Caco-2 (cell line): ENCODE data around the gene ATIC. TPM values are rescaled to one million over a fixed set of nuclear protein-coding genes. Genes with fewer than 3 reads are reported as not detected.

Source experiments
- BruUV-seq: library from RNA; stranded (reverse); fragments of 400-500 nt; replicated peaks from 2 replicates; lab custom pipeline; 2021; lab: Mats Ljungman, UMichigan
- CTCF ChIA-PET: fragments of 300-600 bp; sonication (Branson Sonifier 250); formaldehyde crosslinking; loops from one replicate; lab custom pipeline; 2022; ENCODE audit warnings: antibody characterized with exemption; lab: Charles Lee
- POLR2A ChIA-PET: fragments of 300-600 bp; sonication (Branson Sonifier 250); formaldehyde crosslinking; loops from one replicate; lab custom pipeline; 2022; ENCODE audit warnings: antibody characterized with exemption; lab: Charles Lee
- DNase-seq, 2 experiments: peaks; one replicate each; pipeline versions ENCODE4 v3.0.0 to v3.0.0-alpha.2; 2020 to 2022
- H3K27me3 ChIP-seq: replicated peaks from 2 replicates; pipeline ENCODE4 v1.6.0; 2011; ENCODE audit warnings: low read length; ENCODE audit not compliant: control insufficient read depth, insufficient read depth
- H3K36me3 ChIP-seq: 2 replicates; pipeline ENCODE4 v1.5.1; 2011; ENCODE audit warnings: low read length; ENCODE audit not compliant: control insufficient read depth, insufficient read depth
- H3K4me1 ChIP-seq: fragments of 250-450 bp; sonication (Bioruptor Pico); 2 replicates; pipeline ENCODE4 v1.5.1; 2020; ENCODE audit warnings: mild to moderate bottlenecking
- H3K4me3 ChIP-seq: 2 replicates; pipeline ENCODE4 v1.5.1; 2011; ENCODE audit warnings: low read depth, mild to moderate bottlenecking, control low read depth, low read length
- H3K9me3 ChIP-seq: fragments of 250-450 bp; sonication (Bioruptor Pico); 2 replicates; pipeline ENCODE4 v1.5.1; 2020; ENCODE audit warnings: mild to moderate bottlenecking, moderate library complexity
- H3K27ac Mint-ChIP-seq: one replicate; pipeline ENCODE4 v1.8.0; 2022; ENCODE audit warnings: mixed read lengths; ENCODE audit not compliant: unreplicated experiment
- H3K27me3 Mint-ChIP-seq: one replicate; pipeline ENCODE4 v1.8.0; 2022; ENCODE audit warnings: mixed read lengths; ENCODE audit not compliant: insufficient read depth, unreplicated experiment
- H3K36me3 Mint-ChIP-seq: one replicate; pipeline ENCODE4 v1.8.0; 2022; ENCODE audit warnings: mild to moderate bottlenecking, mixed read lengths; ENCODE audit not compliant: insufficient read depth, unreplicated experiment
- H3K4me1 Mint-ChIP-seq: one replicate; pipeline ENCODE4 v1.8.0; 2022; ENCODE audit warnings: low read depth, mixed read lengths; ENCODE audit not compliant: unreplicated experiment
- H3K4me3 Mint-ChIP-seq: one replicate; pipeline ENCODE4 v1.8.0; 2022; ENCODE audit warnings: mild to moderate bottlenecking, moderate library complexity, mixed read lengths; ENCODE audit not compliant: unreplicated experiment
- H3K9me3 Mint-ChIP-seq: one replicate; pipeline ENCODE4 v1.8.0; 2022; ENCODE audit warnings: mixed read lengths; ENCODE audit not compliant: unreplicated experiment
- intact Hi-C: fragments of 100-400 bp; cut with micrococcal nuclease; formaldehyde crosslinking; loops from one replicate; pipeline ENCODE4 v1.10.0; 2022; ENCODE audit not compliant: unreplicated experiment
- total RNA-seq: library from RNA; stranded (reverse); gene quantifications from 2 replicates; pipeline ENCODE4 v1.2.3, GENCODE V29; 2022
- TF ChIP-seq, protein P1 (sequence below), 2 experiments: fragments of 200-600 bp in 1 of 2; IDR thresholded peaks; 1 replicate in 1 of 2; 2 replicates in 1 of 2; pipeline versions ENCODE4 v1.5.1 to v1.8.0; 2011 to 2022; ENCODE audit warnings: antibody characterized with exemption in 1 of 2, control low read depth in 1 of 2, inconsistent platforms in 1 of 2, low read depth in 1 of 2, low read length in 1 of 2, mild to moderate bottlenecking in 1 of 2, moderate library complexity in 1 of 2; ENCODE audit not compliant: insufficient read depth in 1 of 2, severe bottlenecking in 1 of 2, unreplicated experiment in 1 of 2

Gene ATIC
- total RNA-seq, 1 experiment from 2014 or later, result 318 TPM

DNA sequence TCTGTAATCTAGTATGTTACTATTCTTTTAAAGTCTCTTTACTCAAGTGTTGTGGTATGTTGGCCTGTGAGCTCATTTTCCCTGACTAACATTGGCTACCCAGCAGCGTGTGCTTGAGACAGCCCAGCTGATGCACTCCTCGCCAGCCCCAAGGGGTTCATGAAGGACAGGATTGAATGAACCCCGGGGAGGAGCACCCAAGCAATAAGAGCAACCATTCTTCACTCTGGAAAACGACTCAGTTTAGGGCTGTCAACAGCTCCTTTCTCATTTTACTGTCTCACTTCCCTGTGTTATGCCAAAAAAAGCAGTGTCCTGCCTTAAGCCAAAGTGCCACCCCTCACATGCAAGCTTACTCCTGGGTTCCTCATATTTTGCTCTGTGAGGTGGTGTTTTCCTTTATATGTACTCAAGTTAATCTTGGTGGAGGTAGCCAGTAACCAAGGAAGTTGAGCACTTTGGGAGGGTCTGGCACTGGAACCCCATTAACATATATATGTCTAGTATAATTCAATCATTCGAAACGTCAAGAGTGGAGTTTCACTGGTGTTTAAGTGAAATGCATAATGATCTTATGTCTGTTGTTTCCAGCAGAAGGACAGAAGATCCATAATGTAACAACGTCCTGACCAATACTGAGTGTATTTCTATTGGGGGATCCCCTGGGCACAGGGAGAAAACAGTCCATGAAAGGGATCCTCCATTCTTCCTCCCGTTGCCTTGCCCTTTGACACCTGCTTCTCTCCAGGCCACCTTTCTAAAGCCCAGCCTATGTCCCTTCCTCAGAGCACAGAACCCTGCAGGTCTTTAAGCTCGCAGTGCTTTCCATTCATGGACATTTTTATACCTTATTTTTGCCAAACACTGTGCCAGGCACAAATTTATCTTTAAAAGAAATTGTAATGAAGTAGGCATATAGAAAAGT, 43.2 kb downstream of the ATIC start:
- peaks cover 6% of the 10 kb centered on the region for H3K4me1 Mint-ChIP-seq

DNA sequence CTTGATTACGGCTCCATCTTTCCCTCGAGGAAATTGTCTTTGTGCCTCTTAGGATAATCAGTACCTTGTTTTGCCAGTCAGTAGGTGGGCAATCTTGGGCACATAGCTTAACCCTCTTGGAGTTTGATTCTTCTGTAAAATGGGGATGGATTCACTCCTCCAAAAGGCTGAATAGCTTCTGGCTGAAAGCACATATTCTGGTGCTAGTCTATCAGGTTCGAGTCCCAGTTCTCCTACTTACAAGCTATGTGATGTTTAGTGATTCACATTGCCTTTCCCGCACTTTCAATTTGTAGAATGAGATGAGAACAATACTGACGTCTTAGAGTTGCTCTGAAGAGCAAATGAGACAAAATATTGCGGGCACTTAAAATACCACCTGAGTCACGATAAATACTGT, 43.9 kb downstream of the ATIC start:
- H3K9me3 ChIP-seq, result no peaks in the 10 kb centered on the region
- no peaks in the 10 kb centered on the region for H3K27me3 ChIP-seq
- BruUV-seq, result no TSS peak
- no peaks in the 10 kb centered on the region for H3K27me3 Mint-ChIP-seq
- peaks cover 6% of the 10 kb centered on the region for H3K4me1 Mint-ChIP-seq
- ChIA-PET POLR2A (no interaction called here), CTCF (no interaction called here)
- H3K9me3 Mint-ChIP-seq, result no peaks in the 10 kb centered on the region
- peaks cover 90% of the 10 kb centered on the region for H3K36me3 Mint-ChIP-seq
- H3K4me3 Mint-ChIP-seq, result no peak overlapping the region
- no peak overlapping the region for H3K4me3 ChIP-seq
- no peak for DNase-seq
- intact Hi-C loops, result no loop called here
- H3K4me1 ChIP-seq, result no peaks in the 10 kb centered on the region
- TF ChIP-seq, protein P1, sequence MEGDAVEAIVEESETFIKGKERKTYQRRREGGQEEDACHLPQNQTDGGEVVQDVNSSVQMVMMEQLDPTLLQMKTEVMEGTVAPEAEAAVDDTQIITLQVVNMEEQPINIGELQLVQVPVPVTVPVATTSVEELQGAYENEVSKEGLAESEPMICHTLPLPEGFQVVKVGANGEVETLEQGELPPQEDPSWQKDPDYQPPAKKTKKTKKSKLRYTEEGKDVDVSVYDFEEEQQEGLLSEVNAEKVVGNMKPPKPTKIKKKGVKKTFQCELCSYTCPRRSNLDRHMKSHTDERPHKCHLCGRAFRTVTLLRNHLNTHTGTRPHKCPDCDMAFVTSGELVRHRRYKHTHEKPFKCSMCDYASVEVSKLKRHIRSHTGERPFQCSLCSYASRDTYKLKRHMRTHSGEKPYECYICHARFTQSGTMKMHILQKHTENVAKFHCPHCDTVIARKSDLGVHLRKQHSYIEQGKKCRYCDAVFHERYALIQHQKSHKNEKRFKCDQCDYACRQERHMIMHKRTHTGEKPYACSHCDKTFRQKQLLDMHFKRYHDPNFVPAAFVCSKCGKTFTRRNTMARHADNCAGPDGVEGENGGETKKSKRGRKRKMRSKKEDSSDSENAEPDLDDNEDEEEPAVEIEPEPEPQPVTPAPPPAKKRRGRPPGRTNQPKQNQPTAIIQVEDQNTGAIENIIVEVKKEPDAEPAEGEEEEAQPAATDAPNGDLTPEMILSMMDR (IDR thresholded peaks at IDR 0.05; ENCODE audit: insufficient read depth in 1 of 2, low read depth in 1 of 2, low read length in 1 of 2, severe bottlenecking in 1 of 2, unreplicated experiment in 1 of 2), result no peak
- no peaks in the 10 kb centered on the region for H3K36me3 ChIP-seq
- H3K27ac Mint-ChIP-seq, result peak overlapping the region; percentile 47

More for the DNA sequence above, 43.2 kb downstream of the ATIC start:
- H3K36me3 ChIP-seq, result no peaks in the 10 kb centered on the region; the same call in 1 of the 2 replicates
- no peaks in the 10 kb centered on the region for H3K27me3 ChIP-seq
- Mint-ChIP-seq H3K9me3 (no peaks in the 10 kb centered on the region), H3K36me3 (peaks cover 90% of the 10 kb centered on the region), H3K27me3 (no peaks in the 10 kb centered on the region), H3K4me3 (no peak overlapping the region), H3K27ac (peak overlapping the region; percentile 86)
- H3K4me3 ChIP-seq, result no peak overlapping the region
- no peaks in the 10 kb centered on the region for H3K4me1 ChIP-seq
- ChIA-PET CTCF (interaction anchor here (0.6 kb wide), 1 partner anchor 576 kb away, joined by 3 read pairs; no protein-coding TSS in a partner anchor), POLR2A (no interaction called here)
- intact Hi-C loops, result no loop called here
- no peak for DNase-seq
- TF ChIP-seq, protein P1 (IDR thresholded peaks at IDR 0.05; ENCODE audit: insufficient read depth in 1 of 2, low read depth in 1 of 2, low read length in 1 of 2, severe bottlenecking in 1 of 2, unreplicated experiment in 1 of 2), result no peak
- BruUV-seq, result no TSS peak
- no peaks in the 10 kb centered on the region for H3K9me3 ChIP-seq

DNA sequence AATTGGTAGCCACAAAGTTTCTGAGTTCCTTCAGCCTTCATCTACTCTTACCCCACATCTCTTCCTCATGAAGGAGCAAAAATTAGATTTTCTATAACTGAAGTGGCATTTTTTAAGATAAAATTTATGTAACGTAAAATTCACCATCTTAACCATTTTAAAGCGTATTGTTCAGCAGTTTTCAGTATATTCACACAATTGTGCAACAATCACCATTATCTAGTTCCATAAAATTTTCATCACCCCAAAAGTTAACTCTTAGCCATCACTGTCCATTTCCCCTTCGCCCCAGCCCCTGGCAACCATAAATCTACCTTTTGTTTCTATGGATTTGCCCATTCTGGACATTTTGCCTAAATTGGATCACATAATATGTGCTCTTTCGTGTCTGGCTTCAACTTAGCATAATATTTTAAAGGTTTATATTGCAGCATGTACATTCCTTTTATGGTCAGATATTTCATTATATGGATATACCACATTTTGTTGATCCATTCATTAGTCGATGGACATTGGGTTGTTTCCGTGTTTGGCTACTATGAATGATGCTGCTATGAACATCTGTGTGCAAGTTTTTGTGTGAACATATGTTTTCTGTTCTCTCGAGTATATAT, 44.6 kb downstream of the ATIC start:
- Mint-ChIP-seq H3K36me3 (peaks cover 90% of the 10 kb centered on the region), H3K27me3 (no peaks in the 10 kb centered on the region), H3K9me3 (no peaks in the 10 kb centered on the region), H3K4me1 (peaks cover 9% of the 10 kb centered on the region), H3K4me3 (no peak overlapping the region), H3K27ac (peak overlapping the region; percentile 47)
- POLR2A ChIA-PET, result no interaction called here
- TF ChIP-seq, protein P1 (IDR thresholded peaks at IDR 0.05; ENCODE audit: insufficient read depth in 1 of 2, low read depth in 1 of 2, low read length in 1 of 2, severe bottlenecking in 1 of 2, unreplicated experiment in 1 of 2), result no peak
- BruUV-seq, result no TSS peak
- Histone ChIP-seq H3K4me1 (no peaks in the 10 kb centered on the region), H3K4me3 (no peak overlapping the region), H3K9me3 (no peaks in the 10 kb centered on the region), H3K36me3 (no peaks in the 10 kb centered on the region; the same call in 1 of the 2 replicates), H3K27me3 (no peaks in the 10 kb centered on the region)
- intact Hi-C loops, result no loop called here
- no peak for DNase-seq
- CTCF ChIA-PET, result no interaction called here
